ENCODE results near the gene KLHDC4. TPM values are rescaled to one million over a fixed set of nuclear protein-coding genes. Genes with fewer than 3 reads are reported as not detected.
"Not testable (repeated sequence)": the region's sequence is repeated elsewhere in the genome, so short reads cannot be mapped to it uniquely, and the experiment has no call there.

The KLHDC4 gene
- total RNA-seq, 1 donor from 2014 or later, result 87.0 TPM

- ChIA-PET POLR2A (interaction anchor here (0.8 to 8.1 kb wide), 20 partner anchors 9 to 292 kb away, joined by 3 to 281 read pairs (median 8); partner anchors contain the start of genes BANP, KLHDC4 and SLC7A5), CTCF (interaction anchor here (0.5 to 4.2 kb wide), 31 partner anchors 8 to 661 kb away, joined by 3 to 292 read pairs (median 5); partner anchors contain the start of genes BANP, CA5A, KLHDC4 and SLC7A5)
- TF ChIP-seq, protein P1, sequence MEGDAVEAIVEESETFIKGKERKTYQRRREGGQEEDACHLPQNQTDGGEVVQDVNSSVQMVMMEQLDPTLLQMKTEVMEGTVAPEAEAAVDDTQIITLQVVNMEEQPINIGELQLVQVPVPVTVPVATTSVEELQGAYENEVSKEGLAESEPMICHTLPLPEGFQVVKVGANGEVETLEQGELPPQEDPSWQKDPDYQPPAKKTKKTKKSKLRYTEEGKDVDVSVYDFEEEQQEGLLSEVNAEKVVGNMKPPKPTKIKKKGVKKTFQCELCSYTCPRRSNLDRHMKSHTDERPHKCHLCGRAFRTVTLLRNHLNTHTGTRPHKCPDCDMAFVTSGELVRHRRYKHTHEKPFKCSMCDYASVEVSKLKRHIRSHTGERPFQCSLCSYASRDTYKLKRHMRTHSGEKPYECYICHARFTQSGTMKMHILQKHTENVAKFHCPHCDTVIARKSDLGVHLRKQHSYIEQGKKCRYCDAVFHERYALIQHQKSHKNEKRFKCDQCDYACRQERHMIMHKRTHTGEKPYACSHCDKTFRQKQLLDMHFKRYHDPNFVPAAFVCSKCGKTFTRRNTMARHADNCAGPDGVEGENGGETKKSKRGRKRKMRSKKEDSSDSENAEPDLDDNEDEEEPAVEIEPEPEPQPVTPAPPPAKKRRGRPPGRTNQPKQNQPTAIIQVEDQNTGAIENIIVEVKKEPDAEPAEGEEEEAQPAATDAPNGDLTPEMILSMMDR (IDR thresholded peaks at IDR 0.05), result no peak
- intact Hi-C loops (cut with micrococcal nuclease), result loop anchor here (1.0 to 10.0 kb wide), 4 partner anchors 28 to 748 kb away; partner anchors contain the start of gene ZCCHC14
- ATAC-seq (ENCODE audit: low read depth) (no peak), DNase-seq (no peak)
- H3K36me3 Mint-ChIP-seq (ENCODE audit: low read depth), result no peaks in the 10 kb centered on the region
- no peaks in the 10 kb centered on the region for H3K27me3 Mint-ChIP-seq
- H3K27ac Mint-ChIP-seq, result peak overlapping the region; percentile 95
- H3K4me3 Mint-ChIP-seq, result no peak overlapping the region
- H3K9me3 Mint-ChIP-seq, result no peaks in the 10 kb centered on the region
- H3K4me1 Mint-ChIP-seq, result peaks cover 44% of the 10 kb centered on the region
These were observed 12.7 kb upstream of the KLHDC4 start for GRCh38 chr16:87778476-87778829.

DNA sequence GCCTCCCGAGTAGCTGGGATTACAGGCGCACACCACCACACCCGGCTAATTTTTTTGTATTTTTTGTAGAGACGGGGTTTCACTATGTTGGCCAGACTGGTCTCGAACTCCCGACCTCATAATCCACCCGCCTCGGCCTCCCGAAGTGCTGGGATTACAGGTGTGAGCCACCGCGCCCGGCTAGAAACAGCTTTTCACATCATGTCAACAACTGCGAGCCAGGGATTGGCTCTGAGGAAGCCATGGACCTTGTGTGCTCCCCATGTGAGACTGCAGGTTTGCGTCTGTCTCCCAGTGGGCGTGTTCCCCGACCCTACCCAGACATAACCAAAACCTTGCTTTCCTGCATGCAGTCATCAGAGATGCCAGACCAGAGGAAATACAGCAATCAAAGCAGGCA lies 8.1 kb upstream of the KLHDC4 start:
- H3K4me3 Mint-ChIP-seq; H3K36me3 Mint-ChIP-seq (ENCODE audit: low read depth); DNase-seq; ATAC-seq (ENCODE audit: low read depth); H3K27ac Mint-ChIP-seq; H3K9me3 Mint-ChIP-seq; H3K27me3 Mint-ChIP-seq: not testable (repeated sequence)
- peaks cover 16% of the 10 kb centered on the region for H3K4me1 Mint-ChIP-seq
- ChIA-PET CTCF (interaction anchor here (0.5 to 1.2 kb wide), 2 partner anchors 98 to 195 kb away, joined by 3 to 7 read pairs; no protein-coding TSS in a partner anchor), POLR2A (interaction anchor here (0.6 to 1.6 kb wide), 2 partner anchors 8 to 70 kb away, joined by 4 to 10 read pairs; partner anchors contain the start of gene KLHDC4)
- intact Hi-C loops (cut with micrococcal nuclease), result loop anchor here (10.0 kb wide), 1 partner anchor 279 kb away; the partner anchor contains the start of gene ZCCHC14

GRCh38 chr16:87767456-87767855 lies 1.7 kb upstream of the KLHDC4 start:
- H3K27me3 Mint-ChIP-seq; H3K27ac Mint-ChIP-seq; H3K9me3 Mint-ChIP-seq; DNase-seq; ATAC-seq (ENCODE audit: low read depth); CTCF ChIA-PET: not testable (repeated sequence)
- Mint-ChIP-seq H3K4me1 (peaks cover 25% of the 10 kb centered on the region), H3K4me3 (peak overlapping the region; percentile 100), H3K36me3 (ENCODE audit: low read depth) (peaks cover 24% of the 10 kb centered on the region)
- POLR2A ChIA-PET, result interaction anchor here (0.6 to 2.1 kb wide), 3 partner anchors 27 to 450 kb away, joined by 3 to 16 read pairs (median 4); partner anchors contain the start of gene C16orf95
- intact Hi-C loops (cut with micrococcal nuclease), result loop anchor here (5.0 kb wide), 3 partner anchors 65 to 805 kb away; partner anchors contain the start of genes MAP1LC3B and ZC3H18

GRCh38 chr16:87766485-87766797 lies 655 bp upstream of the KLHDC4 start:
- Mint-ChIP-seq H3K9me3 (no peaks in the 10 kb centered on the region), H3K4me1 (peaks cover 31% of the 10 kb centered on the region)
- intact Hi-C loops (cut with micrococcal nuclease), result loop anchor here (1.0 to 5.0 kb wide), 4 partner anchors 64 to 806 kb away; partner anchors contain the start of genes BANP, MAP1LC3B and ZC3H18

DNA sequence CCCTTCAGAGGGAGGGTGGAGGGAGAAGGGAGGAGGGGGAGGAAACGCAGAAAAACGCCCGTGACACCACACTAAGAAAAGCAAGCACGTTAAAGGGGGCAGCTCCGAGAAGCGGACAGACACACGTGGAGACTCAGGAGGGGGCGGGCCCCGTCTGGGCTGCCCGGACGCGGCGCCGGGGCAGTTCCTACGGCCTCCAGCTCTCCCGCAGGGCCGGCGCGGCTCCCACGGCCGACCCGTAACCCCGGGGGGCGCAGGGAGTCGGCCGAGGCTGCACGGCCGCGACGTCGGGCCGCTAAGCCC lies 362 bp downstream of the KLHDC4 start:
- intact Hi-C loops (cut with micrococcal nuclease), result loop anchor here (1.0 to 5.0 kb wide), 4 partner anchors 40 to 807 kb away; partner anchors contain the start of genes MAP1LC3B and ZC3H18
- Mint-ChIP-seq H3K4me1 (peaks cover 31% of the 10 kb centered on the region), H3K36me3 (ENCODE audit: low read depth) (peaks cover 42% of the 10 kb centered on the region), H3K27me3 (no peaks in the 10 kb centered on the region), H3K4me3 (peak overlapping the region; percentile 100), H3K9me3 (no peaks in the 10 kb centered on the region), H3K27ac (peak overlapping the region; percentile 98)
- TF ChIP-seq, protein P1 (IDR thresholded peaks at IDR 0.05), result no peak
- DNase-seq, result no peak
- ATAC-seq (ENCODE audit: low read depth), result peak; percentile 46
- ChIA-PET POLR2A (interaction anchor here (0.5 to 3.0 kb wide), 25 partner anchors 9 to 1195 kb away, joined by 3 to 30 read pairs (median 3); partner anchors contain the start of genes BANP, C16orf95, SLC7A5 and ZC3H18), CTCF (interaction anchor here (1.1 to 1.8 kb wide), 3 partner anchors 14 to 371 kb away, joined by 3 to 15 read pairs (median 5); no protein-coding TSS in a partner anchor)

More at GRCh38 chr16:87766485-87766797, 655 bp upstream of the KLHDC4 start:
- peak overlapping the region; percentile 100 for H3K4me3 Mint-ChIP-seq
- no peak for DNase-seq
- TF ChIP-seq, protein P1 (IDR thresholded peaks at IDR 0.05), result no peak
- POLR2A ChIA-PET, result interaction anchor here (0.6 to 3.0 kb wide), 18 partner anchors 13 to 804 kb away, joined by 3 to 30 read pairs (median 4); partner anchors contain the start of genes BANP, C16orf95, SLC7A5 and ZC3H18
- no peak for ATAC-seq (ENCODE audit: low read depth)
- peaks cover 33% of the 10 kb centered on the region for H3K36me3 Mint-ChIP-seq (ENCODE audit: low read depth)
- CTCF ChIA-PET, result interaction anchor here (0.6 to 1.8 kb wide), 4 partner anchors 13 to 372 kb away, joined by 3 to 15 read pairs (median 4); partner anchors contain the start of gene SLC7A5
- peak overlapping the region; percentile 98 for H3K27ac Mint-ChIP-seq
- no peaks in the 10 kb centered on the region for H3K27me3 Mint-ChIP-seq

Measured in activated B cell treated with CpG ODN at 0.5 μM for 24 hours (primary cell).